ENCODE data around the gene GJC1.
"Not testable (repeated sequence)": the region's sequence is repeated elsewhere in the genome, so short reads cannot be mapped to it uniquely, and the experiment has no call there.

Gene GJC1

DNA sequence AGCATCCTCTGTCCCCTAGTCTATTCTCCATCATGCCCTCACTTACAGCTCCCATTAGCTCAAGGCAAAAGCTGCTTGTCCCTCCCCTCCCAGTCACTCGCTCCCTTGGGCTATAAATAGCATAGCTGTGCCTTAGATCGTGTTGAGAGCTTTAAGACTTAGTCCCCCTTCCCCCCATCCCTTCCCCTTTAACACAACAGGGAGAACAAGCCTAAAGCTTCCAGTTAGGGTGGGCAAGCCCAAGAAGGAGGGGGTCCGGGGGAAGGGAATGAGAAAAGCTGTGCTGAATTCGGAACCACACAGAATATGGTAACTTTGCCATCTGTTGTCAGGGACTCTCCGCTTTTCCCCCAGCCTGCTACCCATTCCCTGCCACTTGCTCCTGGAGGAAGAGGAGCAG lies 12.7 kb upstream of the GJC1 start:
- DNase-seq = no peak

DNA sequence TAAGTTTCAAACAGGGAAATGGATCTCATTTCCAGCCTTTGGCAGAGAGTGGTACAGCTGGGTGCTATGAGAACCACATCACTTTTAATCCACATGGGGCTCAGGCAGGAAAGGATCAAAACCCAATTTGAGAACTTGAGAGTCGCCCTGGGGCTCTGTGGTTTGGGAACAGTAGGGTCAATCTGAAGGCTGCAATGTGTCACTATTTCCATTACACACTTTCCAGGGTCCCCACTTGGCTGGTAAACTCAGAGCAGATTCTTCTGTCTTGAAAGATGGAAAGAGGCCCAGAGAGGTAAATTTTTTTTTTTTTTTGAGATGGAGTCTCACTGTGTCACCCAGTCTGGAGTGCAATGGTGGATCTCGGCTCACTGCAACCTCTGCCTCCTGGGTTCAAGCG lies 10.8 kb upstream of the GJC1 start:
- no peak for DNase-seq

DNA sequence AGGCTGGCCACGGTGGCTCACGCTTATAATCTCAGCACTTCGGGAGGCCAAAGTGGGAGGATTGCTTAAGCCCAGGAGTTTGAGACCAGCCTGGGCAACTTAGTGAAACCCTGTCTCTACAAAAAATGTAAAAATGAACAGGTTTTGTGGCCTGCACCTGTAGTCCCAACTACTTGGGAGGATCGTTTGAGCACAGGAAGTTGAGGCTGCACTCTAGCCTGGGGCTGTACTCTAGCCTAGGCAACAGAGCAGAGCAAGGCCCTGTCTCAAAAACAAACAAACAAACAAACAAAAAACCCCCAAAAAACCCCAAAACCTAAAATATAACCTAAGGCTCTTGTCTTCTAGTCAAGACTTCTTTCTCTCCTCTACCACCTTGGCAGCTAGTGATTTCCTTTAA lies 10.2 kb upstream of the GJC1 start:
- DNase-seq = no peak

DNA sequence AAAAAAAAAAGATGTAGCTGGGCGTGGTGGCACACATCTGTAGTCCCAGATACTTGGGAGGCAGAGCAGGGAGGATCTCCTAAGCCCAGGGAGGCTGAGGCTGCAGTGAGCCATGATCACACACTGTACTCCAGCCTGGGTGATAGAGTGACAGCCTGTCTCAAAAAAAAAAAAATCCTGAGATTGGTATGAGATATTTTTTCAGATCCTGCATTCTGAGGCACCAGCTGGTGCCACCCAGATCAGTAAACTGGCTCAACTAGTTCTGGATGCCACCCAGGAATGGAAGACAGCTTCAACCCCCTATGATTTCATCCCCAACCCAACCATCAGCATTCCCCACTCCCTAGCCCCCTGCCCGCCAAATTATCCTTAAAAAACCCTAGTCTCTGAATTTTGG lies 7.1 kb upstream of the GJC1 start:
- DNase-seq = no peak

DNA sequence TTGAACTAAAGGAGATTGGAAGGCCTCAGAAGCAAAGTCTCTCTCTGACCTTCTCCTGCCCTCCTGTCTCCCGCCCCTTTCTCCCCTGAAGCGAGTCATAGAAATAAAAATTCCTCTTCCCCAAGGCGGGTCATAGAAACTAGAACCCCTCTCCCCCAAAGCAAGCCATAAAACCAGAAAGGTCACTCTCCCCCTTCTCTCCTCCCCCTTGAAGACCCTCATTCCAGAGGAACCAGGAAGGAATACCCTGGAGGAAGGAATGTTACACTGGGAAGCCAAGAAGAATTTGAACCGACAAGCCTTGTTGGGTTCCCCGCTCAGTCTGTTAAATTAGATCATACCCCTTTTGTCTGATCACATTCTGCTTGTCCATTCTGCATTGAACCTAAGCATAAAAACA lies 2.7 kb upstream of the GJC1 start:
- DNase-seq = no peak

DNA sequence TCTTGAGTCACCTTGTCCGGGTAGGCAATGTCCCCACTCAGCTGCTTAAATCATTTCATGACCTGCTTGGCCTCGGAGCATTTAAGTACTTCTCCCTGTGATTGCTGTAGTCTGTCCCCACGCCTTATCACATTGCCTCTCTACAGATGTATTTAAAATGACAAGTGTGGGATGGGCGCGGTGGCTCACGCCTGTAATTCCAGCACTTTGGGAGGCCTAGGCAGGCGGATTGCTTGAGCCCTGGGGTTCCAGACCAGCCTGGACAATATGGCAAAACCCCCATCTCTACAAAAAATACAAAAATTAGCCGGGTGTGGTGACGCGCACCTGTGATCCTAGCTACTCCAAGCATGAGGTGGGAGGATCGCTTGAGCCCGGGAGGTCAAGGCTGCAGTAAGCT lies 1.3 kb upstream of the GJC1 start:
- DNase-seq = no peak

DNA sequence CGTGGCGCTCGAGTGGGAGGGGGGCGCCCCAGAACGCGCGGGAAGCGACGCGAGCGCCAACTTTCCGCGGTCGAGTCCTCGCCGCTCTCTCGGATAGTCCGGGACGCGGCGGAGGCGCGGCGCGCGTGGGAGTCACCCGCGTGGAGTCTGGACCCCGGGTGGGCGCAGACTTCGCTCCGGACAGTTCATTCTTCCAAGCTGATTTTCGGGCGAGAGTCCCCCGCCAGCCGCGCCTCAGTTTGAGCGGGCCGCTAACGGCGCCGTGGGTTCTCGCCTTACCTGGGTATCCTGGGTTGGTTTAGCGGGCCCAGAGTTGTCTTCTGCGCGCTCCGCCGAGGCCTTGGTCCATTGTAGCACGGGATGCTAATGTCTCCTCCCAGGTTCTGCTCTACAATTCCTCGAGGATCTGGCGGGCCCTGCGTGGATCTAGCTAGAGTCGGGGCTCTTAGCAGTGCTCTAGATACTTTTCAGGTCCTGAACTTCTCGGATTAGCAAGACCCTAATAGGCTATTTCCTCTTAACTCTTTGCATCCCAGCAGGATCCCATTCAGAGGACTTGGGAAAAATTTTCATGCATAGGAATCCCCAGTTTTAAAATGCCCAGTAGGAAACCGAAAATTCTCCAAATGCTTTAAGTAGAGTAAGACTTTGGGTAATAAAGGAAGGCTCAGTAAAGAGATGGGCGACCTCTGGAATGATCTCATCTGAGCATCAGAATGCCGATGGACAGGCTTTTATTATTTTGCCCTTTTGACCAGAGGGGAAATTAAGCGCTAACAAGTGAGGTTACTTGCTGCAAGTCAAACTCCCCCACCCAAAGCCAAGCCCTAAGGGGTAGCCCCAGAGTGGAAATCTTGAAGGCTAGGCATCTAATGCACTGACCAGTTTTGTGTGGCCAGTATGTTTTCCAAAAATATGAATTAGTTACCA lies 537 bp upstream of the GJC1 start:
- DNase-seq = no peak

DNA sequence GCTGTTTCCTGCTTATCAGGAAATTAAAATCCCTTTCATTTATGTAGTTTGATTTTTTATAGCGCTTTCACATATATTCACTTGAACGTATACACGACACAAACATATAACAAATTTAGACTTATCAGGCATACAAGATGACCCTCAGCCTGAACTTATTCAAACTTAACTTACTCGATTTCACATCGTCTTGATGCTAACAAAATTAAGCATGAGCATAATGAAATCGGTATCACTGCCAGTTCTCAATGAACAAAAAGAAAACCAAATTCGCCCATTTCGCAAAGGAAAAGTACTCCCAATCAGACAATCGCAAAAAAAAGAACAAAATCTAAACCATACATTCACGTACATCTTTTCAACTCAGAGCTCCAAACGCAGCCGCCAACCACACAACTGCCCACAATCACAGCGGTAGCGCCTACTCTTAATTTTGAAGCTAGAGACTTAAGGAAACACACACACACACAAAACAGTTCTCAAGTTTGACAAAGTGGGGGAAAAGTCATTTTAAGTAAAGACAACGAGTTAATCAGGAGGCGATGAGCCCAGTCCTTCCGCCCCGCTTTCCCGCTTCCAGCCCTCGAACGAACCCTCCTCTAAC lies 1.1 kb downstream of the GJC1 start:
- DNase-seq = peak; percentile 13

DNA sequence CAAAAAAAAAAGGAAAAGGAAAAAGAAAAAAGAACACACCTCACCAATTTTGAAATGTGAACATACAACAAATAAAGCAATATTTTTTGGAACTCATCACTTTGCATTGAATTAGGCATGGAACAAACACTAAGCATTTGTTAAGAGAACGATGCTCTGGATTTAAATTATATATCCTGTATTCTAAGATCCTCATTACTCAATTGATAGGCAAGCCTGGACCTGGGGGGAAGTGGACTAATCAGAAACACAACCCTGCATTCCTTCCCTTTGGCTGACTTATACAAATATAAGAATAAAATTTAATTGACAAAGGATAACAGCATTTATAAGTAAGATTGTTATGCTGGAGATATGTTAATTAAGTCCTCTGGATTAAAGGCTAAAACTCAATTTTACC lies 2.2 kb downstream of the GJC1 start:
- no peak for DNase-seq

DNA sequence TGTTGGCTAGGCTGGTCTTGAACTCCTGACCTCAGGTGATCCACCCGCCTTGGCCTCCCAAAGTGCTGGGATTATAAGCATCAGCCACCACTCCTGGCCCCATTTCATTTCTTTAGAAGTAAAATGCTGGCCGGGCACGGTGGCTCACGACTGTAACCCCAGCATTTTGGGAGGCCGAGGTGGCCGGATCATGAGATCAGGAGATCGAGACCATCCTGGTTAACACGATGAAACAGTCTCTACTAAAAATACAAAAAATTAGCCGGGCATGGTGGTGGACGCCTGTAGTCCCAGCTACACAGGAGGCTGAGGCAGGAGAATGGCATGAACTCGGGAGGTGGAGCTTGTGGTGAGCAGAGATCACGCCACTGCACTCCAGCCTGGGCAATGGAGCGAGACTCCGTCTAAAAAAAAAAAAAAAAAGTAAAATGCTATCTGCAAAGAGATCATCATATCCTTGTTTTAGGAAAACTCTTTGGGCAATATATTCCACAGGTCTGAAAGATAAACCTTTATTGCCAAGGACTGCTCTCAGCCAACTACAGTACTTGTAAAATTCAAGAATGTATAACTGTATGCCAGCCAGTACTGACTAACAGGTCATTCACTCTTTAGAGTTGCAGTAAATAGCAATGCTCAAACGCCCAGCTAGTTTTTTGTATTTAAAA lies 3.8 kb downstream of the GJC1 start:
- DNase-seq = no peak

DNA sequence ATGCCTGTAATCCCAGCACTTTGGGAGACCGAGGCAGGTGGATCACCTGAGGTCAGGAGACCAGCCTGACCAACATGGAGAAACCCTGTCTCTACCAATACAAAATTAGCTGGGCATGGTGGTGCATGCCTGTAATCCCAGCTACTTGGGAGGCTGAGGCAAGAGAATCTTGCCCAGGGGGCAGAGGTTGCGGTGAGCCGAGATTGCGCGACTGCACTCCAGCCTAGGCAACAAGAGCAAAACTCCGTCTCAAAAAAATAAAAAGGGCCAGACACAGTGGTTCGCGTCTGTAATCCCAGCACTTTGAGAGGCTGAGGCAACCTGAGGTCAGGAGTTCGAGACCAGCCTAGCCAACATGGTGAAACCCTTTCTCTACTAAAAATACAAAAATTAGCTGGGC lies 4.9 kb downstream of the GJC1 start:
- not testable (repeated sequence) for DNase-seq

DNA sequence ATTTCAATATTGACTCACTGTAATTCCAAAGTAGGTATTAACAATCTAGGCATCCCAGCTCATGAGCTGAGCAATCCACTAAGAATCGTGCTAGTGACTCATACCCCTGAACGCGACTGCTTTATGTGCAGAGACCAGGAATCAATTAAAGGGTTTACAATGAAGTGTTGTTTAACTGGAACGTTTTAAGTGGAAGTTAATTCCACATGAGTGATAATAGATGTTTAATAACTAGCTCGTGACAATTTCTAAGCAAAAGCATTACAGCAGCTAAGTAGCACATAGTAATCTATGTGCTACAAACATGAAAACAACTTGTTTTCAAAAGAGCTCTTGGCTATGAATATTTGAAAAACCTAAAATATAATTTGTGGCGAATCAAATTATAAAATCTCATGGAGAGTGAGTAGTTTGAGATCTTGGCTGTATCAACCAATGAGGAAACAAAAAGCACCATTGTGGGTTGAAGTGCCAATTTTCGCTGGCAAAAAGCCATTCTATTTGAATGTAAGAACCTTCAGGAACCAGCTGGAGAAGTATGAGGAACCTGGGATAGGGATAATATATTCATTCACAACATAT lies 9.4 kb downstream of the GJC1 start:
- DNase-seq = no peak

DNA sequence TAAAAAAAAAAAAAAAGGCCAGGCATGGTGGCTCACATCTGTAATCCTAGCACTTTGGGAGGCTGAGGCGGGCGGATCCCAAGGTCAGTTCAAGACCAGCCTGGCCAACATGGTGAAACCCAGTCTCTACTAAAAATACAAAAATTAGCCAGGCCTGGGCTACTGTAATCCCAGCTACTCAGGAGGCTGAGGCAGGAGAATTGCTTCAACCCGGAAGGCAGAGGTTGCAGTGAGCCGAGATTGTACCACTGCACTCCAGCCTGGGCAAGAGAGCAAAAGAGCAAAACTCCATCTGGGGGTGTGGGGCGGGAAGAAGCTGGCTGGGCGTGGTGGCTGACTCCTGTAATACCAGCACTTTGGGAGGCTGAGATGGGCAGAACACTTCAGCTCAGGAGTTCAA lies 11.6 kb downstream of the GJC1 start:
- DNase-seq = not testable (repeated sequence)

DNA sequence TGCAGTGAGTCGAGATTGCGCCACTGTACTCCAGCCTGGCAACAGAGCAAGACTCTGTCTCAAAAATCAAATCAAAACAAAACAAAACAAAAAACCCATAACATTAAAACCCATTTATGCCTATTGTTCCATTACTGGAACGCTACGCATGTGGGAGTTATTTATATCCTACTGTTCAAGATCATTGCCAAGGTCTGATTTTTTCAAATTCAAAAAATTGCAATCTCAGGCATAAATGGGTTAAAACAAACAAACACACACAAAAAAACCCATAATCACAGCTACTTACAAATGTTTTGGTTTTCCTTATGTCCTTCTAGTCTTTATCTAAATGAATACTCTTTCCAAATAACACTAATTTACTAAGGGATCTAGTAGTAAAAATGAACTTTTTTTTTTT lies 17.8 kb downstream of the GJC1 start:
- DNase-seq = no peak

DNA sequence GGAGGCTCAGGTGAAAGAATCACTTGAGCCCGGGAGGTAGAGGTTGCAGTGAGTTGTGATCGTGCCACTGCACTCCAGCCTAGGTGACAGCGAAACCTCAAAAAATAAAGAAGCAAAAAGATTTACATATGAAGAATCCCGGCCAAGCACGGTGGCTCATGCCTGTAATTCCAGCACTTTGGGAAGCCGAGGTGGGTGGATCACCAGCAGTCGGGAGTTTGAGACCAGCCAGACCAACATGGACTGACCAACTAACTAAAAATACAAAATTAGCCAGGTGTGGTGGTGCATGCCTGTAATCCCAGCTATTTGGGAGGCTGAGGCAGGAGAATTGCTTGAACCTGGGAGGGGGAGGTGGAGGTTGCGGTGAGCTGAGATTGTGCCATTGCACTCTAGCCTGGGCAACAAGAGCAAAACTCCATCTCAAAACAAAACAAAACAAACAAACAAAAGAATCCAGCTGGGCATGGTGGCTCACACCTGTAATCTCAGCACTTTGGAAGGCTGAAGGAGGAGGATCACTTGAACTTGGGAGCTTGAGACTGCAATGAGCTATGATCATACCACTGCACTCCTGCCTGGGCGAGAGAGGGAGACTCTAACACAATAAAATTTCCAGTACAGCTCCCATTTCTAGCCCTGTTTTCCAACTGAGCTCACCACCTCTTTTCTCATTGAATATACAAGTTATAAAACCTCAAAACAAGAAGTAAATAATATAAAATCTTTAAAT lies 21.3 kb downstream of the GJC1 start:
- not testable (repeated sequence) for DNase-seq

DNA sequence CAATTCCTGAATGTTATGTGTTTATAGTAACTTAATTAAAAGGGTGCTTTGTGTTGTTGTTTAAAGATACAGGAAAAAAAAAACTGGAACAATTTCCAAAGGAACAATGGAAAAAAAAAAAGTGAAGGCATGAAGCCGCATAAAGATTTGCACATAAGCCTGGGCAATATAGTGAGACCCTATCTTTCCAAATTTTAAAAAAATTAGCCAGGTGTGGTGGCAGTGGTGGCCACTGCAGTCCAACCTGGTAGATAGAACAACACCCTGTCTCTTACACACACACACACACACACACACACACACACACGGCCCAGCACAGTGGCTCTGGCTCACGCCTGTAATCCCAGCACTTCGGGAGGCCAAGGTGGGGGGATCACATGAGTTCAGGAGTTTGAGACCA lies 21.9 kb downstream of the GJC1 start:
- no peak for DNase-seq

DNA sequence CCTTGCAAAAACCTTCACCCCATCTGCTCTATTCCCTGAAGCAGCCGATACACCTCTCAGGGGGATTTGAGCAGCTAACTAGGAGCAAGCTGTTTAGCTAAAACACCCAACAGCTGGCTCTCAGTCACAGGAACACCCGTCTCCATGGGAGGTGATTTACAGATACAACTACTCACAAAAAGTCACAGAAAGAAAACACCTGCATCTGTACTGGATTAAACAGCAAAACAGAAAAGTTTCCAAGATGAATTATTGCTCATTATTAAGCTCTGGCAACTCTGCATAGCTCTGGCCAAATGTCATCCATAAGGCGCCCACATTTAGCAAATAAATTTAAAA lies 22.3 kb downstream of the GJC1 start:
- DNase-seq = no peak

DNA sequence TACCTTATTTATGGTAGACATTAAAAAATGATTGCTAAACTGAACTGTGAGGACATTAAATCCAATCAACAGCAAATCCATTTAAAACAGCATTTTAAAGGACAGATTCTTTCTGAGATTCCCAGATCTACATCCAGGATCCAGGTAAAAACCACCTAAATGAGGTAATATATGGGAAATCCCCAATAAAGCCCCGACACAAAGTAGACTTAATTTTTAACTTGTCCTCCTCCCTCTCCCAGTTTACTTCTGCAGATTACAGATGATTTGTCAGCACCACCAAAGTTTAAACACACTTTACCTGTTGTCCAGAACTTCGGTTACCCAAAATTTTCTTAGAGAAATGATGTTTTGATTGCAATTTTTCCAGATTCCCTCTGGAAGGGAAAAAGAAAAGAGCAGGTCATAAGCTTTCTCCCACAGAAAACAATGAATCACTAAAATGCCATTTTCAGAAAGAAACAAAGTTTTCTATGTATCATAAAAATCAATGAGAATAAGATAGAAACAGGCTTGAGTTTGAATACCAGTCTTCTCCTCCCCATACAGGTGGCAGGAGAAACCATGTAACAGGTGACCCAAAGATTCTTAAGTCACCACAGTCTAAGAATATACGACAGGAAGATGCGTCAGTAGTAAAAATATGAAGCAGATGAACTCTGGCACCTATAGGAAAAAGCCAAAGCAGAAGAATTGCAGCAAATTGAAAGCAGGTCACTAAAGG lies 22.8 kb downstream of the GJC1 start:
- no peak for DNase-seq

DNA sequence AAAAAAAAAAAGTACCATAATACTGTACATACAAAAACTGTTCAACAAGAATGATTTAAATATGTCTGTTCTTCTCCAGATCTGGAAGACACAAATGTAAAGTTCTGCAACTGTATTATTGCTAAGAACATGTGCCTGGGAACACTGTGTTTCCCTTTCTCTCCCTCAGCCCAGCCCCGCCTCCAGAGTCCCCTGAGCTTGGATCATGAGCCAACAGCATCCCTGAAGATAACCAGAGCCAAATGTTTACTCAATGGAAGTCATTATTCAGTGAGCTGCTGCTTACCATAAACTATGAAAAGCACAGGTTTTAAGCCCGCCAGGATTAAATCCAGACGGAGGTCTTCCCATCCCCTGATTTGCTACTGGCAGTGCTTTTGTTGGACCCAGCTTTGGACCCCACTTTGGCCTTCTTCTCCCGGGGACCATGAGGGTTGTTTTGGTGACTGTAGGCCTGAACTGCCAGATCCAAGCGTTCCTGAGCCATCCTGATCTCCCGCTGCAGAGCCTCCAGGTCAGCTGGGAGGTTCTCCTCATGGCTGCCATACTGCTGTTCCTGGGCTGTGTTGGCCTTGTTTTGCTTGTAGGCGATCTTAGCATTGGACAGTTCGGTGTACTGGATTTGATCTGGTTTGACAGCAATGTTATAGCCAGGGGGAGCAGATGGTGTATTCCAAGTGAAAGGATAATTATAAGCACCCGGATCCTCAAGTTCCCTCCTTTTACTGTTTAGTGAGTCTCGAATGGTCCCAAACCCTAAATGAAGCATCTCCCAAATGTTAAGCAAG lies 25.6 kb downstream of the GJC1 start:
- no peak for DNase-seq

DNA sequence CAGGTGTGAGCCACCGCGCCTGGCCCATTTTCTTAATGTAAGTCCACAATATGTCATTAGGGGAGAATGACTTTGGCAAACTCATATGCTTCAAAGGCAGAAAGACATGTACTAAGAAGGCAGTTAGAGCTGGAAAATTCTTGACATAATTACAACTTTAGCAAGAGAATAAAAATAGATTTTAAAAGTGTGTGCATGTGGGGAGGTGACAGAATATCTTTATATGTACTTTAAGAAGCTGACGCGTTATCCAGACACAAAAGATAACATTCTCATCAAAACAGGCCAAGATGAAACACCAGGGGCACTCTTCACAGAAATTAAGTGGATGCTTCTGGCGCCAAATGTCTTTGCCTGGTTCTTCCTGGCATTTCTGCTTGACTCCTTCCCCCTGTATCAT lies 28.2 kb downstream of the GJC1 start:
- DNase-seq = no peak

DNA sequence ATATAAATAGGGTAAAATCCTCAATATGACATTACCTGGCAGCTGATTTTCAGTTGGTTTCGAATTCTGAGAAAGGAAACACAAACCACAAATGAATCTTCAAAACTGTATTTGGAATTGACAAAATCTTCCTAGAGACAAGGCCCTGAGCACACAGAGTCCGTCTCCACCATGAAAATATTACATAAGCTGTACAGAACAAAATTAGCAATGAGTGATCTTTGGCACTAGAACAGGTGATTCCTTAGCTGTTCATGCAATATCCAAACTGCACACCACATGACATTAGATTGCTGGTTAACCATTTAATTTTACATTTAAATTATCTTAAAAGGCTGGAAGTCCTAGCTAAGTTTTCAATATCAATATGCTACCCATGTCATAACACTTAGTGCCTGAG lies 31.7 kb downstream of the GJC1 start:
- no peak for DNase-seq
